Thyroid gland (tissue), 4 donors: Measurements from ENCODE around the gene TP53BP2. TPM values are rescaled to one million over a fixed set of nuclear protein-coding genes. Genes with fewer than 3 reads are reported as not detected.

Source experiments
- DNase-seq, 2 donors: peaks; one replicate each; pipeline ENCODE4 v3.0.0-alpha.2; 2019
- H3K27ac ChIP-seq, 3 donors: fragments of 200-600 bp; sonication (generic); 1 replicate in 2 of 3; 2 replicates in 1 of 3; pipeline ENCODE4 v1.5.1; 2016 to 2019; ENCODE audit warnings: mild to moderate bottlenecking in 1 of 3, moderate library complexity in 1 of 3
- H3K27me3 ChIP-seq: fragments of 200-600 bp; sonication (generic); one replicate; pipeline ENCODE4 v1.5.1; 2019
- H3K36me3 ChIP-seq, 2 donors: fragments of 200-600 bp; sonication (generic); one replicate each; pipeline ENCODE4 v1.5.1; 2016 to 2019
- H3K4me1 ChIP-seq, 2 donors: fragments of 200-600 bp; sonication (generic); one replicate each; pipeline ENCODE4 v1.5.1; 2017 to 2019
- H3K4me3 ChIP-seq, 3 donors: fragments of 200-600 bp; sonication (generic); replicated peaks in 1 of 3; 1 replicate in 2 of 3; 2 replicates in 1 of 3; pipeline ENCODE4 v1.5.1; 2016; ENCODE audit warnings: mild to moderate bottlenecking in 1 of 3
- H3K9me3 ChIP-seq: fragments of 200-600 bp; sonication (generic); one replicate; pipeline ENCODE4 v1.5.1; 2017
- POLR2A ChIP-seq, 2 donors: fragments of 450-650 bp; IDR thresholded peaks; one replicate each; pipeline ENCODE4 v1.6.1; 2017; ENCODE audit warnings: antibody characterized with exemption in 2 of 2, mild to moderate bottlenecking in 2 of 2, moderate library complexity in 1 of 2
- WGBS, 2 donors: methylation state at CpG; one replicate each; pipeline ENCODE4 v1.1.5; 2017; 5-methylcytosine and 5-hydroxymethylcytosine counted together
- intact Hi-C: fragments of 100-400 bp; cut with DNase I; formaldehyde crosslinking; loops from one replicate; pipeline ENCODE4 v1.15.1; 2023
- total RNA-seq, 4 donors: library from RNA; depleted of rRNA; stranded (reverse); fragments of >200 nt; gene quantifications; one replicate each; pipeline ENCODE4 v1.2.3, GENCODE V29; 2016
- TF ChIP-seq, protein P1 (sequence below), 6 experiments: fragments of 200-600 bp in 3 of 6; fragments of 450-650 bp in 3 of 6; sonication (generic) in 3 of 6; IDR thresholded peaks; one replicate each; pipeline ENCODE4 v1.5.1; 2016 to 2019; ENCODE audit warnings: antibody characterized with exemption in 6 of 6, mild to moderate bottlenecking in 2 of 6, inconsistent platforms in 1 of 6, moderate library complexity in 1 of 6

The TP53BP2 gene
- total RNA-seq, 4 donors from 2014 or later = 58.2 to 98.0 (median 76.1) TPM

DNA sequence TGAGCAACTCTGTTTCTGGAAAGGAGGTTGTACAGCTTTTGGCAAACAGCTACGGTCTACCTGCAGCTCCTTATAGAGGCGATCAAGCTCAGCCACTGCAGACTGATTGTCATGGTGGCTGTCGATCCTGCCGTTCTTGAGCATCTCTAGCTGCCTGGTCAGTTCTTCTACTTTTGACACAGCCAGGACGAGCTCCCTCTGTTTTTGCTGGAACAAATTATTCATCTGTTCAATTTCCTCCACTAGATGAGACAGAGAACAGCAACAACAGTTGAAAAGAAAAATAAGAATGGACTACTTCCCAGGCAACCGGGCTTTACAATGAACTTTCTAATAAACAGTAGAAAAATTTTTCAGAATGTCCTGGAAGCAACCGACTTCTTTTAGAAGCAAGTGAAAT, 42.5 kb downstream of the TP53BP2 start:
- intact Hi-C loops = no loop called here
- WGBS, 2 donors = 65 to 75% methylated on average over 7 of the region's 7 CpGs
- Histone ChIP-seq H3K27ac (peak overlapping the region in 1 of 3 donors; percentile 4), H3K9me3 (no peaks in the 10 kb centered on the region), H3K27me3 (no peaks in the 10 kb centered on the region), H3K36me3 (peaks cover 50 to 57% of the 10 kb centered on the region in 2 donors), H3K4me3 (no peak overlapping the region), H3K4me1 (peaks cover 0 to 10% of the 10 kb centered on the region in 2 donors)
- no peak for TF ChIP-seq POLR2A (IDR thresholded peaks at IDR 0.05)
- TF ChIP-seq, protein P1, sequence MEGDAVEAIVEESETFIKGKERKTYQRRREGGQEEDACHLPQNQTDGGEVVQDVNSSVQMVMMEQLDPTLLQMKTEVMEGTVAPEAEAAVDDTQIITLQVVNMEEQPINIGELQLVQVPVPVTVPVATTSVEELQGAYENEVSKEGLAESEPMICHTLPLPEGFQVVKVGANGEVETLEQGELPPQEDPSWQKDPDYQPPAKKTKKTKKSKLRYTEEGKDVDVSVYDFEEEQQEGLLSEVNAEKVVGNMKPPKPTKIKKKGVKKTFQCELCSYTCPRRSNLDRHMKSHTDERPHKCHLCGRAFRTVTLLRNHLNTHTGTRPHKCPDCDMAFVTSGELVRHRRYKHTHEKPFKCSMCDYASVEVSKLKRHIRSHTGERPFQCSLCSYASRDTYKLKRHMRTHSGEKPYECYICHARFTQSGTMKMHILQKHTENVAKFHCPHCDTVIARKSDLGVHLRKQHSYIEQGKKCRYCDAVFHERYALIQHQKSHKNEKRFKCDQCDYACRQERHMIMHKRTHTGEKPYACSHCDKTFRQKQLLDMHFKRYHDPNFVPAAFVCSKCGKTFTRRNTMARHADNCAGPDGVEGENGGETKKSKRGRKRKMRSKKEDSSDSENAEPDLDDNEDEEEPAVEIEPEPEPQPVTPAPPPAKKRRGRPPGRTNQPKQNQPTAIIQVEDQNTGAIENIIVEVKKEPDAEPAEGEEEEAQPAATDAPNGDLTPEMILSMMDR (IDR thresholded peaks at IDR 0.05) = no peak
- DNase-seq = peak; percentile 20 to 30

- intact Hi-C loops = no loop called here
Observed at GRCh38 chr1:223802602-223803001, 43.1 kb downstream of the TP53BP2 start.

DNA sequence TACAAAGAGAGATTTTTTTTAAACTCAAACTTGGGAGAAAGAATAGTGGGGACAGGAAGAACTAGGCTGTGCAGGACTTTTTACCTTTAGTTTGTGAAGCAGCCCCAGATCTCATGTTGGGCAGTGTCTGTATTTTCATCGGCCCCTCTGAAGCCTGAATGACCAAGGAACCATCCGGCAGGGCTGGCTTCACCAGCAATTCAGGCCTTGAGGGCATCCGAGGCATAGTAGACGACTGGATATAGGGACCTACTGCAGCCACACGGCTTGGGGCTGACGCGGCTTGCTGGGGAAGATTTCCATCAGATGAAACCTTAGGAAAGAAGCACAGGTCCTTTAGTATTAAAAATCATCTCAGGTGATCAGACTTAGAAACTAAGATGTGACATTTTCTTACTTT, 43.7 kb downstream of the TP53BP2 start:
- H3K27ac ChIP-seq = no peak overlapping the region
- H3K4me1 ChIP-seq = peaks cover 0 to 10% of the 10 kb centered on the region in 2 donors
- intact Hi-C loops = no loop called here
- 93 to 94% methylated on average over 7 of the region's 7 CpGs for WGBS, 2 donors
- TF ChIP-seq, protein P1 (IDR thresholded peaks at IDR 0.05) = no peak
- no peak for TF ChIP-seq POLR2A (IDR thresholded peaks at IDR 0.05)
- H3K36me3 ChIP-seq = peaks cover 60 to 63% of the 10 kb centered on the region in 2 donors
- no peak for DNase-seq
- H3K9me3 ChIP-seq = no peaks in the 10 kb centered on the region
- no peak overlapping the region for H3K4me3 ChIP-seq
- H3K27me3 ChIP-seq = no peaks in the 10 kb centered on the region

More at GRCh38 chr1:223802602-223803001, 43.1 kb downstream of the TP53BP2 start:
- Histone ChIP-seq H3K4me1 (peaks cover 0 to 10% of the 10 kb centered on the region in 2 donors), H3K9me3 (no peaks in the 10 kb centered on the region), H3K4me3 (no peak overlapping the region), H3K27ac (peak overlapping the region in 1 of 3 donors; percentile 4), H3K27me3 (no peaks in the 10 kb centered on the region), H3K36me3 (peaks cover 56 to 63% of the 10 kb centered on the region in 2 donors)
- DNase-seq = no peak
- WGBS, 2 donors = 72 to 75% methylated on average over 4 of the region's 4 CpGs
- TF ChIP-seq POLR2A (IDR thresholded peaks at IDR 0.05) = no peak
- TF ChIP-seq, protein P1 (IDR thresholded peaks at IDR 0.05) = no peak

GRCh38 chr1:223796210-223796609, 49.5 kb downstream of the TP53BP2 start:
- 97 to 100% methylated on average over 7 of the region's 7 CpGs for WGBS, 2 donors
- H3K36me3 ChIP-seq = peaks cover 47 to 55% of the 10 kb centered on the region in 2 donors
- no peaks in the 10 kb centered on the region for H3K4me1 ChIP-seq
- TF ChIP-seq, protein P1 (IDR thresholded peaks at IDR 0.05) = no peak
- no peak for TF ChIP-seq POLR2A (IDR thresholded peaks at IDR 0.05)
- no peak for DNase-seq
- no peak overlapping the region for H3K4me3 ChIP-seq
- H3K9me3 ChIP-seq = no peaks in the 10 kb centered on the region
- H3K27me3 ChIP-seq = no peaks in the 10 kb centered on the region
- no peak overlapping the region for H3K27ac ChIP-seq
- intact Hi-C loops = no loop called here

DNA sequence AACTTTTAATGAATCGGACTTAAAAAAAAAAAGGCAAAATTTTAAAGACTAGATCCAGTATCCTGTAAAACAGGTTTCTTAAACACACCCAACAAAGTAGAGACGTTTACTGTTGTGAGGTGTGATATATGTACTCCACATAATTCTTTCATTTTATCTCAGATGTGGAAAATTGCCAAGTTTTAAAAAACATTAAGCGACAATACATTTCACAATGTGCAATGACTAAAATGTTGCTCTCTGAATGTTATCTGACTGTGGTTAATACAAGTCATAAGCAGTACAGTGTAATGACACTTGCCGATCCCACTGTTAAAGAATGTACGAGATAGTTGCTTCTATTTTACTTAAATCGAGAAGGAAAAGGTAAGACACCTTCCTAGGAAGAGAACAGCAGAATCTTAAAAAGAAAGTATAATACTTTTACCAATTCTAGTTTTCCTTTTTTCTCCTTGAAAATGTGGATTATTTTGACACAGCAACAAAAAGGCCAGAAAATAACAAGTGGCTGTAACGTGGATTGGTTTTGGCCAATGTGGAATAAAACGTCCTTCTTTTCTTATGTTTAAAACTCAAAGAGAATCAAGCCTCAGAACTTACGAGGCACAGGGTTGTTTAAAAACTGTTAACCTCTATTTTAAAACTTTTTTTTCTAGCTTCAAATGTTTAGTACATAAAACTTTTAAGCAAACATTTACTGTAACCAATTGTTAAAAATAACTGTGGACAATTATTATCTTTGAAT, 51.4 kb downstream of the TP53BP2 start:
- Histone ChIP-seq H3K4me1 (no peaks in the 10 kb centered on the region), H3K27me3 (no peaks in the 10 kb centered on the region), H3K9me3 (no peaks in the 10 kb centered on the region), H3K36me3 (peaks cover 30 to 40% of the 10 kb centered on the region in 2 donors), H3K4me3 (no peak overlapping the region), H3K27ac (no peak overlapping the region)
- DNase-seq = no peak
- TF ChIP-seq, protein P1 (IDR thresholded peaks at IDR 0.05) = no peak
- TF ChIP-seq POLR2A (IDR thresholded peaks at IDR 0.05) = no peak
- intact Hi-C loops = no loop called here
- WGBS, 2 donors = 91 to 94% methylated on average over 9 of the region's 9 CpGs
